Glomerular visceral epithelial cell (primary cell): ENCODE data around the gene TRPV4.

Experiments
- DNase-seq: peaks from one replicate; pipeline ENCODE4 v3.0.0-alpha.2; 2016; ENCODE audit errors: extremely low spot score

The TRPV4 gene

DNA sequence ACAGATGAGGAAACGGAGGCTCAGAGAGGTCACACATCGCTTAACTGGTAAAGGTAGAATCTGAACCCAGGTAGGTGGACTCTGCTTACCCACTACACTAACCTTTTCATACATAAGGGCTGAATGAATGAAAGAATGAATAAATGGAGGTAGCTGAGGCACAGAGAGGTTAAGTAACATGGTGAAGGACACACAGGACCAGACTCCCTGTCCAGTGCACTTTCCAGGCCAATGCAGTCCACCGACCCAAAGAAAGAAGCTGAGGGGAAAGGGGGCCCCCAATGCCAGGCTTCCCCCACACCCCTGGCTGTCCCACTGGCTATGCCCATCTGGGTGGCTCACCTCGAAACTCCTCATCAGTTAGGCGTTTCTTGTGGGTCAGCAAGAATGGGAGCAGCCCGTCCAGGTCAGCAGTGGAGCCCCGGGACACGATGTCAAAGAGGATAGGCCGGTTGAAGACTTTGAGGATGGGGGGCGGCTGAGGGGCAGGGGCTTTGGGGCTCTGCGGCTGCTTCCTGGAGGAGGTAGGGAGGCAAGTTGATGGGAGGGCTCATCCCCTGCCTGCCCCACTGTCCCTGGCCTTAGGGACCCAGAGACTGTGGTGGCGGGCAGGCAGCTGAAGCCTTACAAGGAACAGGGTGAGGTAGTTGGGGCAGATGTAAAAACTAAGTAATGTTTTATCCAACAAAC, 25.1 kb downstream of the TRPV4 start:
- DNase-seq = no peak

DNA sequence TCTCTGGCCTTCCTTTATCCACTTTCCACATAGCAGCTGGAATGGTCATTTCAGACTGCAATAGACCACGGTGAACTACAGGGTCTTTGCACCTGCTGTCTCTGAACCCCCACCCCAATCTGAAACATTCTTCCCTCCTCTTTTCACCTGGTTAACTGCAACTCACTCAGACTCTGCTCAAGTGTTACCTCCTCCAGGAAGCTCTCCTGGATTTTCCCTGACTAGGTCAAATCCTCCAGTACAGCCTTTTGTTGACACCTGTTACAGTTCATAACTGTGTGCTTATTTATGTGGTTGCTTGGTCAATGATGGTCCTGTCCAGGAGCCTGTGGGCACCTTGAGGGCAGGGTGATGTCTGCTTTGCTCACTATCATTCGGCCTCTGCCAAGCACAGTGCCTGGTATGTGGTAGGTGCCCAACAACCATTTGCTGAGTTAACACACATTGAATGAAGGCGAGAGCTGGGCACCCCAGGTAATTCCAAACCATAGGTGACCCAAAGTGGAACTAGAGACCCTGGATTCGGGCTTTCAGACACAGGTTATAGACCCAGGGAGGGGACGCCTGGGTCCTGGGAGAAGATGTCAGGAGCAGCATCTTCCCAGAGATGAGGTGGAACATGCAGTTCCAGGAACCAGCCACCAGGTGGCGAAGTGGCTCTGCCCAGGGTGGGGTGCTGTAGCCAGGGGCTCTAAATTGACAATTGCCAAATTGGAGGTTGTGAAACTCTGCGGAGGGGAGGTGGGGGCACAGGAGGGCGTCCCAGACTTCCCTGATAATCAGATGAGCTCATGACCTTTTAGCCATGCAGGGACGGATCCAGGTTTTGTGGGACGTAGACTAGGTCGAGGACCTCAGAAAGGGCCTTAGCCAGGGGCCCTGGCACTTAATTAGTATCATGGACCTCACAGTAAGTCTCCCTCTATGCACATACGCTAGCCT, 28.1 kb downstream of the TRPV4 start:
- DNase-seq = peak; percentile 49

- no peak for DNase-seq
Observed at GRCh38 chr12:109803678-109804077, 29.5 kb downstream of the TRPV4 start.

- no peak for DNase-seq
Observed at GRCh38 chr12:109802828-109803227, 30.4 kb downstream of the TRPV4 start.

- no peak for DNase-seq
Observed at GRCh38 chr12:109800536-109800935, 32.7 kb downstream of the TRPV4 start.

DNA sequence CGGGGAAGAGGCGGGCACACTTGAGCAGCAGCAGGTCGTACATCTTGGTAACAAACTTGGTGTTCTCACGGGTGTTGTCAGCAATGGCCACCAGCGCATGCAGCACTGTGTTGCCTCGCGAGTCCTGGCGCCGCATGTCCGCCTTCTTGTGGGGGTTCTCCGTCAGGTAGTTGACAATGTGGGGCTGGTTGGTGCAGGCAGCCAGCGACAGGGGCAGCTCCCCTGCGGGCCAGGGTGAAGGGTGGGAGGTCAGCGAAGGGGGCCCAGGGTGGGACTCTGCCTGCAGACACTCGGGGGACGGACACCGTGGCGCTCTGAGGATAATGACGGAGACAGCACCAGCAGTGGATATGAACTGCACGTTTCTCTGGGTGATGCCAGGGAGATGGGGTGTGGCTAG, 34.5 kb downstream of the TRPV4 start:
- no peak for DNase-seq

- no peak for DNase-seq
Observed at GRCh38 chr12:109797905-109798669, 35.1 kb downstream of the TRPV4 start.

DNA sequence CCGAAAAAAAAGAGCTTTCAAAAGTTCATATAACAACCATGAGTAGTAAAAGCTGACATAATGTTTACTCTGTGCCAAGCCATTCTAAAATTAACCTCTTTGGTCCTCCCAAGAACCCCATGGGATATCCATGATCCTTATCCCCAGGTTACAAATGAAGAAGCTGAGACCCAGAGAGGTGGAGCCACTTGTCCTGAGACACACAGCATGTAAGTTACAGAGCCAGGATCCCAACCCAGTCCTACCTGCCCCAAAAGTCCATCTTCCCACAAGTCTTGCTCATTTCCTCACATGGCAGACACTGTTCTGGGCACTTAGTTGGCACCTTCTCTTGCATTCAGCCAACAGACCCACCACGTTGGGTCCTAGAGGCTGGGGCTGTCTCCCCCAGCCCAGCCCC, 37.1 kb downstream of the TRPV4 start:
- no peak for DNase-seq

DNA sequence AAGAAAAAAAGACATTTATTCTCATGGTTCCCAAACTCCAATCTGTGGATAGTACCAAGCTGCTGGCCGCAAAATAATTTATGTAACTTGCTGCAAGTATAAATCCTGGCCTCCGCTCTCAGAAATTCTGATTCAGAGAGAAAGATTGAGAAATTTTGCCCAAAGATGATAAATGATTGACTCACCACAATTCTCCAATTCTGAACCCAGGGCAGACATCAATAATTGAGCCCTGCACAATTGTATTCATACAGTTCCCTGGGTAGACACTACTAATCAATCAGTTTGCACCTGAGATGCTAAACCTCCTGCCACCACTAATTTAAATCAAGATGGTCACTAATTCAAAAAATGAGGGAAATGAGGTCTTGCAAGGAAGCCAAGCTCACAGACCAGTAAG, 38.2 kb downstream of the TRPV4 start:
- no peak for DNase-seq

DNA sequence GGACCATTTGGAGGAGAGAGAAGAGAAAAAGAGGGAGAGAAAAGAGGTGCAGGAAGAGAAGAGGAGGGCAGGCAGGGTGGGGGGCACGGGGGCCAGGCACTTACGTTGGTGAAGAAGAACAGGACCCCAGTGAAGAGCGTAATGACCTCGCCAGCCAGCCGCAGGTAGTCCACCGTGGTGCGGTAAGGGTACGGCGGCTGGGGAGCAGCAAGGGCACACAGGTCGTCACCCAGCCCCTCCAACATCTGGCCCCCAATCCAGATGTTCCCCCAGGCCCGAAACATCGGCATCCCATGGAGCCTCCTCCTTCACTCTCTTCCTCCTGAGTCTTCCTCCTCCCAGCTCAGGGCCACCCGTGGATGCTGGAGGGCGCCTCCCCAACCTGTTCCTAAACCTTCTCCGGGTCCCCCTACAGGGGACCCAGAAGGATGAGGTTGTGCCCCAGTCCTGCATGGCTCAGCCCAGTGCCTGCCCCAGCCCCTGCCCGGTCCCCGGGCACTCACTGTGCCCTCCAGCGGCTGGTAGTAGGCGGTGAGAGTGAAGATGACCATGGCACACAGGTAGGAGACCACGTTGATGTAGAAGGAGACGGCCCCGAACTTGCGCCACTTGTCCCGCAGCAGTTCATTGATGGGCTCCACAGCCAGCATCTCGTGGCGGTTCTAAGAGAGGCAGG, 39.2 kb downstream of the TRPV4 start:
- DNase-seq = no peak

- no peak for DNase-seq
Observed at GRCh38 chr12:109793411-109793810, 39.8 kb downstream of the TRPV4 start.

DNA sequence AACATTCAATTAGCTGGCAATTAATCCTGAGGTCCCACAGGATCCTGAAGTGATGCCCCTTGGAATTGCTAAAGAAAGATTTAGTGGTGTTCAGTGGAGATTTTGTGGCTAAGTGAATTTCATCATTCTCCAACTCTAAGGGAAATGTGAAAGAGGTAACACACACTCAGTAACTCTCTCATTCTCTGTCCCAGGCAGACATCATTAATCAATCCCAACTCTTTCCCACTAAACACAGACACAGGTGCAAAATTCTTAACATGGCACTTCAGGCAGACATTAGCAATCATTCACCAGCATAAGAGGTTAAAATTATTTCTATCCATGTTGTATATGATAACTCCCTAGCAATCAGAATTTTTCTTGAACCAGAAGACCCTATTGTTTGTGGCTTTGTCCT, 40.2 kb downstream of the TRPV4 start:
- no peak for DNase-seq

DNA sequence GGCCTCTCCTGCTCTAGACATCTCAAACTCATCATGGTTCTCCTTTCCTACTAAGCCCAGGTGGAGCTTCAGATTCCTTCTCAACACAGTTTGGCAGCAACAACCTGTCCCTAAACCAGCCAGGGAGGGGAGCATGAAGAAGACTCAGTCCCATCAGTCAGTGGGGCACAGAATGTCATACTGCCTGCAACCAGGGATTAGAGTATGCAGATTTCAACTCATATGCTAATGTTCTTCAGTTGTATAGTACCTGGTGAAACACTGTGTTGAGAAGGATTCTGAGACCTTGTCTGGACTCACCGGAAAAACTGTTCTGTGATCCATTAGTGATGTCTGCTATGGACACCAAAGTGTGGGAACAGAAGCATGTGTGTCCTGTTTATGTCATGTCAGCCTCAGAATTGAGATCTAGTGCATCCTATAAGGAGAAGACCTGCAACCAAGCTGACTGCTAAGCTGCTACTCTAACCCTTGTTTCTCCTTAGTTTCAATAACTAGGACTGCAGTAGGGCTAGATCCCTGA, 43.6 kb downstream of the TRPV4 start:
- DNase-seq = no peak

- DNase-seq = no peak
Observed at GRCh38 chr12:109786799-109787198, 46.4 kb downstream of the TRPV4 start.

- no peak for DNase-seq
Observed at GRCh38 chr12:109785854-109786253, 47.3 kb downstream of the TRPV4 start.

DNA sequence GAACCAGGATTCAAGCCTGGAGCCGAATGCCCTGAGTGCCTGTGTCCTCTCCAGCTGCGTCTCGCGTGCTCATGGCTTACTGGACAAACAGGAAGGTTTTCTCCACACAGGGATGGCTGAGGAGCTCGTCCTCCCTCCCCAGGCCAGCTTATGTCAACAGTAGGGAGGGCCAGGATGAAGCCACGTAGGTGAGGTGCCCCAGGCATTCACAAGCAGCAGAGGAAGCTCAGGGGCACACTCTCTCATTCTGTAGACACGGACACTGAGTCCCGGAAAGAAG, 49.3 kb downstream of the TRPV4 start:
- no peak for DNase-seq

DNA sequence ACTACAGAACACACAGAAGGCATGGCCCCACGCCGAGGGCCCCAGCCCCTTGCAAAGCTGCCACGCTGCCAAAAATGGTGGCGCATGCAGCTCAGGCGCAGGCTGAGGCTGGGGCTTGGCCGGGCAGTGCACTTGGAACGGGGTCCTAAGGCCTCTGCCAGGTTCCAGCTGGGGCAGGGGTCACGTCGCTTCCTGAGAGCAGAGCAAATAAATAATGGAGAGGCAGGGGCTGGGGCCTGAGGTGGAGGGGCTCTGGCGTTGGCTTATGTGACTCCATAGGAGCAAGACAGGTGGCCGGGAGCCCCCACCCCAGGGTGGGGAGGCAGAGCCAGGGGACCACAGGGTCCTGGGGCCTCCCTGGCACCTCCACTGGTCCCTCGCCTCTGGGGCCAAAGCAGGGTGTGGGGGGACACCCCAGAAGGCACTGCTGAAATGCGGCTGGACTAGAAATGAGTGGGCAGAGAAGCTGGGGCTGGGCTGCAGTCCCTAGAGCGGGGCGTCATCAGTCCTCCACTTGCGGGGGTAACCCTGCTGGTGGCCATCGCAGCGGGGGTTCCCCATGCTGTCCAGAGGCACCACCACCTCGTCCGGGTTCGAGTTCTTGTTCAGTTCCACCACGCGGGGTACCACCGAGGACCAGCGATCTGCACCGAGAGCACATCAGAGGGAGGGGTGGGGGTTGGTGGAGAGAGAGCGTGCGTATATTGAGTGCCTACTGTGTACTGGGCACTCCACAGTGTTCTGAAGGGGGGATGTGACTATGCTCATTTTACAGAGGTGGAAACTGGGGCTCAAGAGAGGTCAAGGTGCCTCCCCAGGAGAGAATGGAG, 49.8 kb downstream of the TRPV4 start:
- no peak for DNase-seq

DNA sequence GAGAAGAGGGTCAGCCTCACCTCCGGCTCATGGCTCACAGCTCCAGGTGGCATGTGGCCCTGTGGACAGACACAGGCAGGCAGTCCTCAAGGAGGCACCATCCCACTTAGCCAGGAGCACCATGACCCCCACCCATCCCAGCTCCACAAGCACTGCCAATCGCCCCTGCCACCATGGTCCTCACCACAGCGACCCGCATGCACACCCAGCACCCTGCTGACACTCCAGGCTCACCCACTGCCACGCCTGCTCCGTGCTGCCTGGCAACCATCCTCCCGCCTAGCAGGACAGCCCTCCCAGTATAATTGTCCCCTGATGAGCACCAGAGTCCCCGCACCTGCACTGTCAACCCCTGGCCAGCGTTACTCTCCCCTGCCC, 50.9 kb downstream of the TRPV4 start:
- no peak for DNase-seq

- DNase-seq = no peak
Observed at GRCh38 chr12:109781668-109782325, 51.4 kb downstream of the TRPV4 start.

GRCh38 chr12:109779382-109779781, 53.8 kb downstream of the TRPV4 start:
- peak; percentile 38 for DNase-seq
